Effector memory CD8-positive, alpha-beta T cell (primary cell): ENCODE results near the gene EPB41L4B.
A peak's percentile ranks its signal among the peaks of the same experiment; 100 is the strongest.

ENCODE experiments used
- ATAC-seq: fragments of 150-1000 bp; cut with Tn5 transposase; replicated peaks from 2 replicates; pipeline ENCODE4 v1.10.0; 2021; ENCODE audit warnings: mild to moderate bottlenecking, moderate library complexity
- DNase-seq, 3 experiments: peaks; one replicate each; pipeline ENCODE4 v3.0.0; 2021
- H3K27ac Mint-ChIP-seq, 2 donors: one replicate each; pipeline ENCODE4 v1.8.0; 2022; ENCODE audit warnings: mild to moderate bottlenecking in 2 of 2, mixed read lengths in 2 of 2, moderate library complexity in 2 of 2
- H3K27me3 Mint-ChIP-seq, 2 donors: one replicate each; pipeline ENCODE4 v1.8.0; 2022; ENCODE audit warnings: mixed read lengths in 2 of 2
- H3K36me3 Mint-ChIP-seq: one replicate; pipeline ENCODE4 v1.8.0; 2022; ENCODE audit warnings: mild to moderate bottlenecking, moderate library complexity, mixed read lengths; ENCODE audit not compliant: insufficient read depth
- H3K4me1 Mint-ChIP-seq, 2 donors: one replicate each; pipeline ENCODE4 v1.8.0; 2022; ENCODE audit warnings: low read depth in 2 of 2, mixed read lengths in 2 of 2
- H3K4me3 Mint-ChIP-seq, 2 donors: one replicate each; pipeline ENCODE4 v1.8.0; 2022; ENCODE audit warnings: mild to moderate bottlenecking in 2 of 2, mixed read lengths in 2 of 2, moderate library complexity in 2 of 2
- H3K9me3 Mint-ChIP-seq, 2 donors: one replicate each; pipeline ENCODE4 v1.8.0; 2022; ENCODE audit warnings: mixed read lengths in 2 of 2

The EPB41L4B gene

DNA sequence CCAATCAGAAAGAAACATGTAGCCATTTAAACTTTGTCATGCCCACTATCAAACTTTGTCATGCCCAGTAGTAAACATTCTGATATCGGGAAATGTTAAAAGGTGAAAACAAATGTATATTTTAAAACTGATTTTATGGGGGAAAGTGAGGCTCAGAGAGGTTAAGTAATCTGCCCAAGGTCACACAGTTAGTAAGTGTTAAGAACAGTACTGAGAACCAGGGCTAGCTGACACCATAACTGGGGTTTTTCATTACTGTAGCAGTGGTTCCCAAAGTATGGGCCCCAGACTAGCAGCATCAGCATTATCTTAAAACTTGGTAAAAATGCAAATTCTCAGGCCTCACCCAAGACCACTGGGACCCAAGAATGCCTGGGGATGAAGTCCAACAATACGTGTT lies 143.9 kb downstream of the EPB41L4B start:
- Mint-ChIP-seq H3K36me3 (peaks cover 2% of the 10 kb centered on the region), H3K9me3 (no peaks in the 10 kb centered on the region), H3K27ac (no peak overlapping the region), H3K4me1 (no peaks in the 10 kb centered on the region), H3K27me3 (peaks cover 17 to 25% of the 10 kb centered on the region in 2 donors), H3K4me3 (no peak overlapping the region)
- ATAC-seq (no peak), DNase-seq (no peak)

DNA sequence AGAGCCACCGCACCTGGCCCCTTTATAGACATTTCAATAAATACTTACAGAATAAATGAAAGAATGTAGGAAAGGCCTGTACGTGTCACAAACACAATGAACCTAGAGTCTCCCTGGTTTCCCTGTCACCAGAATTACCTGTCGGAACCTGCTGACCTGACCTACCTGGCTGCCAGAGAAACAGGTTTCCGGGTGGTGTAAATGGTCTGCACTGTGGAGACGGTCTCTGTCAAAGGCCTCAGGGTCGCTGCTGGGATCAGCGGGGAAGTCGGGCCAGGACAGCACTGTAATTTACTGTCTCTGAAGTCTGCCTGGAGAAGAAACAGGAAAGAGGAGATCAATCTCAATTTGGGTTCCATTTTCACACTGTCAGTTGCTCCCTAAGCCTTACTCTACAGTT lies 144.5 kb downstream of the EPB41L4B start:
- ATAC-seq (no peak), DNase-seq (no peak)
- no peaks in the 10 kb centered on the region for H3K9me3 Mint-ChIP-seq
- no peak overlapping the region for H3K4me3 Mint-ChIP-seq
- H3K27ac Mint-ChIP-seq: no peak overlapping the region
- no peaks in the 10 kb centered on the region for H3K4me1 Mint-ChIP-seq
- peaks cover 2% of the 10 kb centered on the region for H3K36me3 Mint-ChIP-seq
- peaks cover 23 to 31% of the 10 kb centered on the region in 2 donors for H3K27me3 Mint-ChIP-seq

DNA sequence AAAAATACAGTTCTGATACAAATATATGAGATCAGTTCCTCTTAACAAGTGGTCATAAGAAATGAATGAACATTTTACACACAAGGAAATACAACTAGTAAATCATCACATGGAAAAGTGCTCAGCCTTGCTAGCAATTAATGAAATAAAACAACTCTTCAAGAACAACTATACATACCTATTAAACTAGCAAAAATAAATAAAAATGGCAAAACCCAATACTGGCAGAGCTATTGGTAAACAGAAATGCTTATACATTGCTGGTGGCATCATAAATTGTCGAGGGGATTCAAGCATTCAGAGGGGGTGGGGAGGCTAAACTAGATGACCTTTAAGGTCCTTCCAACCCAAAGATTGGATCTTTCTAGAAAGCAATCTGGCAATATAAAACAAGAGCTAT lies 147.9 kb downstream of the EPB41L4B start:
- no peak for ATAC-seq
- peaks cover 26 to 43% of the 10 kb centered on the region in 2 donors for H3K27me3 Mint-ChIP-seq
- no peak overlapping the region for H3K4me3 Mint-ChIP-seq
- H3K36me3 Mint-ChIP-seq: no peaks in the 10 kb centered on the region
- no peaks in the 10 kb centered on the region for H3K9me3 Mint-ChIP-seq
- no peaks in the 10 kb centered on the region for H3K4me1 Mint-ChIP-seq
- DNase-seq: no peak
- H3K27ac Mint-ChIP-seq: no peak overlapping the region

DNA sequence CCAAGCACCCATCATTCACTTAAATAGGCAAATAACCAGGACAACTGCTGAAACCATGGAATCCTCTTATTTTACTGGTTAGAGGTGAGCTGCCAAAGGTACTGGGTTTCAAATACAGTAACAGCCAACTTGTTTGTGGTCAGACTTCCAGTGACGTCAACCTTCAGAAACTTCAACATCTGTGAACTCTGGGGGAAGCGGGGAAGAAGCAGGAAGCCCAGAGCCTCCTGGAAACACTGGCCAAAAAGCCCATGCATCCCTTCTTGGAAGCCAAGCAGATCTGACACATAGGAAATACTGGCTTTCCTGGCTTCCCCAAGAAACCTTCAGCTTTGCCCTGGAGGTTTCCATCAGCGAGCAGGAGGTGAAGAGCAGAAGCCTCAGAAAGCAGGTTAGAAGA lies 148.9 kb downstream of the EPB41L4B start:
- Mint-ChIP-seq H3K27ac (no peak overlapping the region), H3K27me3 (peaks cover 35 to 53% of the 10 kb centered on the region in 2 donors)

DNA sequence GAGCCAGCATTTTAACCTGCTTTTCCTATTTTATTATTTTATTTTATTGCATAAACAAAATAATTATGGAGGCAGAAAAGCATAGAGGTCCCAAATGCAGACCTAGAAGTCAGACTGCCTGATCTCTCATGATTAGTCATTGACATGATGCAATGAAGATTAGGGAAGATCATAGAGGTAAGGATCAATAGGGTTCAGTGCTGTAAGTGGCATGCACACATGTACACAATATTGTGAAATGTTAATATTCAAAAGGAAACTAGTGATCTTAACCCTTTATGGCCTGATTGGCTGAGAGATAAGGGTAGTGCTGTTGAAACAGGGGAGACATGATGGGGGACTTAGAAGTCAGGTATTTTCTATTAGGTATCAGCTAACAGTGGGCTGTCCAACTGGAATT lies 152.7 kb downstream of the EPB41L4B start:
- DNase-seq (no peak), ATAC-seq (no peak)
- Mint-ChIP-seq H3K27me3 (peaks cover 65 to 88% of the 10 kb centered on the region in 2 donors), H3K27ac (no peak overlapping the region), H3K9me3 (no peaks in the 10 kb centered on the region), H3K4me1 (peaks cover 0 to 3% of the 10 kb centered on the region in 2 donors), H3K36me3 (no peaks in the 10 kb centered on the region), H3K4me3 (no peak overlapping the region)

More for the DNA sequence above, 148.9 kb downstream of the EPB41L4B start:
- Mint-ChIP-seq H3K4me1 (peaks cover 0 to 3% of the 10 kb centered on the region in 2 donors), H3K4me3 (no peak overlapping the region), H3K9me3 (no peaks in the 10 kb centered on the region), H3K36me3 (no peaks in the 10 kb centered on the region)
- DNase-seq (no peak), ATAC-seq (no peak)

DNA sequence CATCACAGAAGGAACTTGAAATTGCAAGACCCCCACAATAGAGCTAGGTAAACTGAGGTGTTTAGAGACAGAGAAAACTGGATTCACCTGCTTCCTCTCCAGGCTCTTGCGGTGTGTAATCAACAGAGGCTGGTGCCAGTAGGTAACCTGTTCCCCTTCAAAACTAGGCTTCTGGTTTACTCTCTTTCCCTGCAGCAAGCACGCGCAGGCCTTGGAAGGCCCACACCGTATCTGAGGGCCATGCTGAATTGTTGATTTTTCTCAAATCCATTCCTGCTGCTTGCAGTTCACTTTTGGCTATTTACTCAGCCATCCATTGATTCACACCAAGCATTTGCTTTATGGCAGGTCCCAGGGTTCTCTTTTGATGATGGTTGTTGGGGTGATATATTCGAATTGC lies 153.1 kb downstream of the EPB41L4B start:
- no peaks in the 10 kb centered on the region for H3K36me3 Mint-ChIP-seq
- peaks cover 69 to 92% of the 10 kb centered on the region in 2 donors for H3K27me3 Mint-ChIP-seq
- peaks cover 0 to 3% of the 10 kb centered on the region in 2 donors for H3K4me1 Mint-ChIP-seq
- no peak for DNase-seq
- no peak overlapping the region for H3K27ac Mint-ChIP-seq
- no peaks in the 10 kb centered on the region for H3K9me3 Mint-ChIP-seq
- H3K4me3 Mint-ChIP-seq: no peak overlapping the region
- no peak for ATAC-seq

DNA sequence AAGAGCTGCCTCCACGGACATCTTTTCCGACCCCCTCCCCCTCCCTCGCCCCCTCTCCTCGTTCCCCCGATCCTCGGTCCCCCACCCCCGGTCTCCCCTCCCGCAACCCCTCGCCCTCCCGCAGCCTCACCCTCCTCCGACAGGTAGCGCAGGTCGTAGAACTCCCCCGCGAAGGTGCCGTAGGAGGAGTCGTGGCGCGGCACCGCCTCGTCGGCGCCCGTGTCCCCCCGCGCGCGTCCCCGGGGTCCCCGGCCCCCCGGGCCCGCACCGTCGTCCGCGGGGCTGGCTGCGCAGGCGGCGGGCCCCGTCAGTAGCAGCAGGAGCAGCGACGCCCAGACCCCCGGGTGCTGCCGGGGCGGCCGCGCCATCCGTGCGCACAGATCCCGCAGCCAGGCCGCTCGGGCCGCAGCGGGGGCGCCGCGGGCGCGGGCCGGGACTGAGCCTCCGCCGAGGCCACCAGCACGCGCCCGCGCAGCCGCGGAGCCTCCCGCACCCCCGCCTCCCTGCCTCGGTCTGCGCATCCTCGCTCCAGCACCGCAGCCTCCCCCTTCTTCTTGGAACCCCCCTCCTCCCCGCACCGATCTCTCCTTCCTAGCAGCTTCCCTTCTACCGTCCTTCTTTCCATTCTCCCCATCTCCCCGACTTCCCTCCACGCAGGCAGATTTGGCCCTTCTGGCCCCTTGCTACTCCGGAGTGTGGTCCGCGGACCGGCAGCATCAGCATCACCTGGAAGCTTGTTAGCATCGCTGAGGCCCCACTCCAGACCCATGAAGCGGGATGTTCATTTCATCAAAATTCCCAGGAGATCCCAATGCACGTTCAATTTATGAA lies 153.9 kb downstream of the EPB41L4B start, which contains the start of gene FRRS1L:
Gene FRRS1L, minus strand, starts transcription at position 479 of the 831 bp plus-strand sequence. Its CDS starts 111 bp downstream, at position 368.
- DNase-seq (no peak), ATAC-seq (no peak)
- H3K27me3 Mint-ChIP-seq: peaks cover 67 to 88% of the 10 kb centered on the region in 2 donors
- no peaks in the 10 kb centered on the region for H3K36me3 Mint-ChIP-seq
- H3K4me3 Mint-ChIP-seq: peak within 1 kb of the TSS in 1 of 2 donors; percentile 41
- no peak within 1 kb of the TSS for H3K27ac Mint-ChIP-seq
- H3K4me1 Mint-ChIP-seq: peaks cover 0 to 3% of the 10 kb centered on the region in 2 donors
- H3K9me3 Mint-ChIP-seq: no peaks in the 10 kb centered on the region

DNA sequence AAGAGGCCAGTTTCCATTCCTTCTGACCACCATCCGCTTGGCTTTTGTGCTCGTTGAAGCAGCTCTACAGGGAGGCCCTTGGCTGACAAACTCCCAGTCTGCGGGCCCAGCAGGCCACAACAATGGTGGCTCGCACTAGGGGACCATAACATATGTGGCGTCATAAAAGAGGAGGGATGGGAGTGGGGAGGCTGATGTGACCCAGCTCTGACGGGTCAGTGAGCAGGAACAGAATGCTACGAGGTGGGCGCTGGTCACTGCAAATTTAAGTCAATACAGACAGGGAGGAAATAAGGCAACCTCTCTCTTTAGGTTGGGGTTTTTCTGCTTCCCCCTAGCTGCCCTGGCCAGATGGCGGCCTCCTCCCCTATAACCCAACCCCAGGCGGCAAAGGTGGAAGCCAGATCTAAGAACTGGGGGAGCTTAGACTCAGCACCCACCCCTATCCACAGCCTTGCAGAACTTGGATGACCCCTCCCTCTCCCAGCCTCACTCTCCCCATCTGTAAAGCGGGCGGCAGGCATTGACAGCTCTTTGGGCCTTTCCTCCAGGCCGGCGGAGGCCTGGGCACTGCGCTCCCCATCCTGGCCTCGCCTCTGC lies 154.6 kb downstream of the EPB41L4B start:
- ATAC-seq: no peak
- Mint-ChIP-seq H3K36me3 (no peaks in the 10 kb centered on the region), H3K27me3 (peaks cover 64 to 87% of the 10 kb centered on the region in 2 donors), H3K27ac (no peak overlapping the region), H3K4me3 (no peak overlapping the region), H3K9me3 (no peaks in the 10 kb centered on the region), H3K4me1 (peaks cover 0 to 3% of the 10 kb centered on the region in 2 donors)
- DNase-seq: no peak

DNA sequence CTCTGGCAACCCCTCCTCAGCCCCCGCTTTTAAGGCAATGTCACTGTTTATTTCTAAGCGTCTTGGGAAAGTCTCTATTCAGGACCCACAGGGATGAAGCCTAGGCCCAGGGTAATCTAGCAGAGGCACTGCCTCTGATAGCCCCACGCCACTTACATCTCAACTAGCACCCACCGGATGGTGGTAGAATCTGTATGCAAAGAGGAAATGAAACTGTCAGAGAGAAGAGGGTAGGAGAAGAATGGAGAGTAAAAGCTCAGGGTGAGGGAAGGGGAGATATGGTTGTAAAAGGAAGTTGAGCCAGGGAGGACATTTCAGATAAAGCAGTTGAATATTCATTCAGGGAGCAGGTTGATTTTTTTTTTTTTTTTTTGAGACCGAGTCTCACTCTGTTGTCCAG lies 156.8 kb downstream of the EPB41L4B start:
- ATAC-seq (no peak), DNase-seq (no peak)
- Mint-ChIP-seq H3K36me3 (no peaks in the 10 kb centered on the region), H3K4me1 (peaks cover 0 to 3% of the 10 kb centered on the region in 2 donors), H3K9me3 (no peaks in the 10 kb centered on the region), H3K4me3 (no peak overlapping the region), H3K27me3 (peaks cover 64 to 80% of the 10 kb centered on the region in 2 donors), H3K27ac (no peak overlapping the region)

DNA sequence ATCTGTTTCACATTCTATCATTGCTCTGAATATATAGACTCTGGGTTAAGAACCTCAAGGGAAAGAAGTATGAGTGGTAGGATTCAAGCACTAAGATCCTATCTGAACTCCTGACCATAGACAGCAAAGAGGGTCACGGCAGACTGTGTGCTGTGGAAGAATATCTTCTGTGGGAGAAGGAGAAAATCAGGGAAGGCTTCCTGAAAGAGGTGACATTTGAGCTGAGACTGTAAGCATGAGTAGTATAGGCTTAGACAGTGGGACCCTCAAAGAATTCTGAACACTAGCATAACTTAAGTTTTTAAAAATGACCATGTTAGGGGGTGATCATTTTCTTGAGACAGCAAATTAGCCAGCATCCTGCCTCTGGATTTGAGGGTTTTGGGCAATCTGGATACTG lies 157.7 kb downstream of the EPB41L4B start:
- Mint-ChIP-seq H3K4me3 (no peak overlapping the region), H3K27ac (no peak overlapping the region), H3K9me3 (no peaks in the 10 kb centered on the region), H3K27me3 (peaks cover 61 to 79% of the 10 kb centered on the region in 2 donors), H3K36me3 (no peaks in the 10 kb centered on the region), H3K4me1 (peaks cover 0 to 3% of the 10 kb centered on the region in 2 donors)
- DNase-seq: no peak
- no peak for ATAC-seq

DNA sequence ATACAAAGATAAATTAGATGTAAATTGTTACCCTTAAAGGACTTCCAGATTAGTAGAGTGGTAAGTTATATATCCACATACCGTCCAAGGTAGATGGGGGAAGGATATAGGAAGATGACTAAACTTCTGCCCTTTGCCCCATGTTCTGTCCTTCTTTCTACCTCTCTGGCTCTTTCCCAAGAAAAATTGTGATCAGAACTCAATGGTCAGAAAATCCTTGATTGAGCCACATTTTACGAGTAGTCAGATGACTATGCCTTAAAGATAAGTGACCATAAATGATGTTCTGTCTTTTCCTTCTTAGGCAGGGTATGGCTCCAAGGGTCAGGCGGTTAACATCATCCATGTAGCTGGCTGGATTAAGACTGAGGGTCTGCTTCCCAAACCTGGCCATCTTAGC lies 158.2 kb downstream of the EPB41L4B start:
- Mint-ChIP-seq H3K36me3 (no peaks in the 10 kb centered on the region), H3K9me3 (no peaks in the 10 kb centered on the region), H3K27me3 (peaks cover 56 to 74% of the 10 kb centered on the region in 2 donors), H3K4me3 (no peak overlapping the region), H3K27ac (no peak overlapping the region), H3K4me1 (peaks cover 0 to 3% of the 10 kb centered on the region in 2 donors)
- ATAC-seq (no peak), DNase-seq (no peak)

DNA sequence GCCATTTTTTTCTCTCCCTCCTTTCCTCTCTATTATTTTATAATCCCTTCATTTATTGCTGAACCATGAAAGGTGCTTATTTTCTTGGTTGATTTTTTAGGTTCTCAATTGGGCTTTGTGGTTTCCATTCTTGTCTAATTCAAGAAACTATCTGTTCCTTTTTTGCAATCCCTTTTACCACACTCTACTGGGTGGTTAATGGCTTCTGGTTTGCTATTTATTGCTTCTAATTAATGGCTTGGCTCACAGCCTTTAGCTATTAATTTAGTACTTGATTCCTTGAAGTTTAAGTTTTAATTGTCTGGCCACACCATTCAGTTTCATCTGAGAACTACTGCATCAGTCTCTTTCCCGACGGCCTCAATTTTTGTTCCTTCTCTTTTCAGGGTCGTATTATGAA lies 159.4 kb downstream of the EPB41L4B start:
- Mint-ChIP-seq H3K9me3 (no peaks in the 10 kb centered on the region), H3K27ac (no peak overlapping the region)

DNA sequence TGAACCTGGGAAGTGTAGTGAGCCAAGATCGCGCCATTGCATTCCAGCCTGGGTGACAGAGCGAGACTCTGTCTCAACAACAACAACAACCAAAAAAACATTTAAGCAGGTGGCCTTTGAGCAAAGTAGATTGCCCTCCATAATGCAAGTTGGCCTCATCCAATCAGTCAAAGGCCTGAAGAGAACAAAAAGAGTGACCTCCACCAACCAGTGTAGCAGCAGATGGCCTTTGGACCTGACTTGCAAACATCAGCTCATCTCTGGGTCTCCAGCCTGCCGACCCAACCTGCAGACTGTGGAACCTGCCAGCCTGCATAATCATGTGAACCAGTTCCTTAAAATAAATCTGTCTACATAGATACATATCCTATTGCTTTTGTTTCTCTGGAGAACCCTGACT lies 161.3 kb downstream of the EPB41L4B start:
- Mint-ChIP-seq H3K27me3 (peaks cover 31 to 56% of the 10 kb centered on the region in 2 donors), H3K9me3 (no peaks in the 10 kb centered on the region), H3K4me1 (no peaks in the 10 kb centered on the region), H3K36me3 (no peaks in the 10 kb centered on the region), H3K27ac (no peak overlapping the region), H3K4me3 (no peak overlapping the region)
- no peak for ATAC-seq
- no peak for DNase-seq

More for the DNA sequence above, 159.4 kb downstream of the EPB41L4B start:
- Mint-ChIP-seq H3K4me1 (no peaks in the 10 kb centered on the region), H3K4me3 (no peak overlapping the region), H3K27me3 (peaks cover 49 to 69% of the 10 kb centered on the region in 2 donors), H3K36me3 (no peaks in the 10 kb centered on the region)
- no peak for ATAC-seq
- no peak for DNase-seq

DNA sequence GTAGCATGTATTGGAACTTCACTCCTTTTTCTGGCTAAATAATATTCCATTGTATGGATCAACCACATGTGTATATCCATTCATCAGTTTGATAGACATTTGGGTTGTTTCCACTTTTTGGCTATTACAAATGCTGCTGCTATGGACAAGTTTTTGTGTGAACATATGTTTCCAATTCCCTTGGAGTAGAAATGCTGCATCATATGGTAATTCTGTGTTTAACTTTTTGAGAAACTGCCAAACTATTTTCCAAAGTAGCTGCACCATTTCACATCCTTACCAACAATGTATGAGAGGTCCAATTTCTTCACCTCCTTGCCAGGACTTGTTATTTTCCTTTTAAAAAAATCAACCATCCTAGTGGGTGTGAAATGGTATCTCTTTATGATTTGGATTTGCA lies 162.2 kb downstream of the EPB41L4B start:
- H3K27me3 Mint-ChIP-seq: peaks cover 24 to 47% of the 10 kb centered on the region in 2 donors
- DNase-seq (no peak), ATAC-seq (no peak)
- no peaks in the 10 kb centered on the region for H3K4me1 Mint-ChIP-seq
- H3K9me3 Mint-ChIP-seq: peaks cover 2 to 8% of the 10 kb centered on the region in 2 donors
- H3K36me3 Mint-ChIP-seq: no peaks in the 10 kb centered on the region
- no peak overlapping the region for H3K4me3 Mint-ChIP-seq
- no peak overlapping the region for H3K27ac Mint-ChIP-seq
